GM18861 (cell line): ENCODE measurements around the gene PILRB.

Experiments used
- ATAC-seq: cut with Tn5 transposase; IDR thresholded peaks from one replicate; pipeline ENCODE4 v1.9.1; 2021; ENCODE audit not compliant: unreplicated experiment

Gene PILRB

GRCh38 chr7:100400656-100401055, 42.7 kb downstream of the PILRB start:
- ATAC-seq: no peak

GRCh38 chr7:100401811-100402210, 43.9 kb downstream of the PILRB start:
- no peak for ATAC-seq

GRCh38 chr7:100402241-100402640, 44.3 kb downstream of the PILRB start:
- no peak for ATAC-seq

GRCh38 chr7:100406767-100407166, 48.9 kb downstream of the PILRB start:
- ATAC-seq: no peak

- ATAC-seq: no peak
Measured at GRCh38 chr7:100407285-100408180, 49.6 kb downstream of the PILRB start.

GRCh38 chr7:100411101-100411500, 53.2 kb downstream of the PILRB start:
- no peak for ATAC-seq

GRCh38 chr7:100413346-100413745, 55.4 kb downstream of the PILRB start:
- no peak for ATAC-seq

- ATAC-seq: no peak
Measured at GRCh38 chr7:100413889-100414288, 56.0 kb downstream of the PILRB start.

- no peak for ATAC-seq
Measured at GRCh38 chr7:100415448-100415847, 57.5 kb downstream of the PILRB start.
